ENCODE measurements around the gene CRACDL. TPM values are rescaled to one million over a fixed set of nuclear protein-coding genes. Genes with fewer than 3 reads are reported as not detected.

CRACDL gene
- total and polyA plus RNA-seq, 5 experiments from 2014 or later: 0.12 to 2.0 (median 0.81) TPM

GRCh38 chr2:98921062-98921461 is 15.0 kb downstream of the CRACDL start:
- Mint-ChIP-seq H3K4me3 (no peak overlapping the region), H3K27me3 (peaks cover 9 to 25% (median 9%) of the 10 kb centered on the region in 5 donors), H3K27ac (no peak overlapping the region), H3K4me1 (peaks cover 0 to 2% (median 0%) of the 10 kb centered on the region in 4 donors), H3K36me3 (no peaks in the 10 kb centered on the region), H3K9me3 (peaks cover 0 to 5% (median 0%) of the 10 kb centered on the region in 9 donors)
- no peak for ATAC-seq
- POLR2A ChIA-PET: no interaction called here
- no peak for DNase-seq

GRCh38 chr2:98917031-98917471 is 19.0 kb downstream of the CRACDL start:
- ATAC-seq (no peak), DNase-seq (no peak)
- Mint-ChIP-seq H3K27ac (peak overlapping the region in 1 of 10 donors; percentile 70), H3K4me3 (no peak overlapping the region), H3K9me3 (no peaks in the 10 kb centered on the region), H3K4me1 (peaks cover 8 to 20% (median 16%) of the 10 kb centered on the region in 4 donors), H3K27me3 (peaks cover 11 to 52% (median 16%) of the 10 kb centered on the region in 5 donors), H3K36me3 (no peaks in the 10 kb centered on the region)
- POLR2A ChIA-PET: no interaction called here

GRCh38 chr2:98915751-98916358 is 20.2 kb downstream of the CRACDL start:
- peaks cover 11 to 51% (median 16%) of the 10 kb centered on the region in 5 donors for H3K27me3 Mint-ChIP-seq
- POLR2A ChIA-PET: no interaction called here
- no peaks in the 10 kb centered on the region for H3K9me3 Mint-ChIP-seq

GRCh38 chr2:98914713-98915580 is 21.1 kb downstream of the CRACDL start:
- Mint-ChIP-seq H3K4me1 (peaks cover 14 to 39% (median 33%) of the 10 kb centered on the region in 4 donors), H3K9me3 (no peaks in the 10 kb centered on the region), H3K27ac (peak overlapping the region in 2 of 10 donors; percentile 70 to 84), H3K4me3 (no peak overlapping the region), H3K27me3 (peaks cover 5 to 41% (median 13%) of the 10 kb centered on the region in 5 donors), H3K36me3 (no peaks in the 10 kb centered on the region)
- DNase-seq (no peak), ATAC-seq (no peak)
- POLR2A ChIA-PET: no interaction called here

More at GRCh38 chr2:98915751-98916358, 20.2 kb downstream of the CRACDL start:
- H3K27ac Mint-ChIP-seq: no peak overlapping the region
- no peak for DNase-seq
- H3K4me1 Mint-ChIP-seq: peaks cover 13 to 32% (median 26%) of the 10 kb centered on the region in 4 donors
- H3K4me3 Mint-ChIP-seq: no peak overlapping the region
- ATAC-seq: no peak
- H3K36me3 Mint-ChIP-seq: no peaks in the 10 kb centered on the region

DNA sequence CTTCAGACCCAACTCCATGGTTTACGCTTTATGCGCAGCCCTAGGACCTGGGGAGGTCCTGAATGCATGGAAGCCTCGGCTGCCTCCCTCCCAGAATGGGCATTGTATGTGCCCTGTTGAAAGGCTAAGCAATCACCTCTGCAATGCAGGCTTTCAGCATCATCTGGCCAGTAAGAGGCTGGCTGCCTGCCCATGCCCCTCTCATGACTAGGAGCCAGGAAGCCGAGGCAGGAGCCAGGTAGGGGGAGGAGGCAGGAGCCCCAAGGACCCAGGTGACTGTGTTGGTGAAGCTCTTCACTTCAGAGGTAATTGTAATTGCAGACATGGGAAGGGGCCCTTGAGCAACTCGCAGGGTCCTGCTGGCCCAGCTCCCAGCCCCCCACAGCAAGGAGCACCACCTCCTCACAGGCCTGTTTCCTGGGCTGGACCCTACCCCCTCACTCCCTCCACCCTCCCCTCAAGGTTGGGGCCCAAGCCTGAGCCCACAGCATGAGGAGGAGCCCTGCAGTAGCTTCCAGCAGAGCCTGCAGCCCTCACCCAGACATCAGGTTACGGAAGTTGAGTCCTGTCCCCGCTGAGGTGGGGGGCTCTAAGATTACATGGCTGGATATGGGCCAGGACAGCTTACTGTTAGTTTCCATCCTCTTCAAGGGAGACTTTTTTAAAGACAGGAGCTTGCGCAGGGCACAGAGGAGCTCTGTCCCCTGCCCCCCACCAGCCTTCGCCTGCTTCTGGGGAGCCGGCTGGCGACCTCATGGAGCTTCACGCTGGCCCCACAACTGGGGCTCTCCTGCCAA is 21.9 kb downstream of the CRACDL start:
- DNase-seq: no peak
- POLR2A ChIA-PET: no interaction called here
- H3K27me3 Mint-ChIP-seq: peaks cover 5 to 41% (median 13%) of the 10 kb centered on the region in 5 donors

GRCh38 chr2:98912957-98913915 is 22.8 kb downstream of the CRACDL start:
- POLR2A ChIA-PET: no interaction called here
- H3K4me1 Mint-ChIP-seq: peaks cover 22 to 56% (median 48%) of the 10 kb centered on the region in 4 donors
- H3K9me3 Mint-ChIP-seq: no peaks in the 10 kb centered on the region
- peak overlapping the region in 3 of 10 donors; percentile 27 to 84 (median 64) for H3K27ac Mint-ChIP-seq
- H3K27me3 Mint-ChIP-seq: peaks cover 4 to 41% (median 7%) of the 10 kb centered on the region in 5 donors
- no peaks in the 10 kb centered on the region for H3K36me3 Mint-ChIP-seq
- ATAC-seq (no peak), DNase-seq (no peak)
- H3K4me3 Mint-ChIP-seq: peak overlapping the region in 5 of 10 donors; percentile 4 to 63 (median 60)

More for the DNA sequence above, 21.9 kb downstream of the CRACDL start:
- Mint-ChIP-seq H3K4me3 (no peak overlapping the region), H3K36me3 (no peaks in the 10 kb centered on the region), H3K4me1 (peaks cover 19 to 48% (median 41%) of the 10 kb centered on the region in 4 donors), H3K27ac (peak overlapping the region in 1 of 10 donors; percentile 33), H3K9me3 (no peaks in the 10 kb centered on the region)
- ATAC-seq: no peak

DNA sequence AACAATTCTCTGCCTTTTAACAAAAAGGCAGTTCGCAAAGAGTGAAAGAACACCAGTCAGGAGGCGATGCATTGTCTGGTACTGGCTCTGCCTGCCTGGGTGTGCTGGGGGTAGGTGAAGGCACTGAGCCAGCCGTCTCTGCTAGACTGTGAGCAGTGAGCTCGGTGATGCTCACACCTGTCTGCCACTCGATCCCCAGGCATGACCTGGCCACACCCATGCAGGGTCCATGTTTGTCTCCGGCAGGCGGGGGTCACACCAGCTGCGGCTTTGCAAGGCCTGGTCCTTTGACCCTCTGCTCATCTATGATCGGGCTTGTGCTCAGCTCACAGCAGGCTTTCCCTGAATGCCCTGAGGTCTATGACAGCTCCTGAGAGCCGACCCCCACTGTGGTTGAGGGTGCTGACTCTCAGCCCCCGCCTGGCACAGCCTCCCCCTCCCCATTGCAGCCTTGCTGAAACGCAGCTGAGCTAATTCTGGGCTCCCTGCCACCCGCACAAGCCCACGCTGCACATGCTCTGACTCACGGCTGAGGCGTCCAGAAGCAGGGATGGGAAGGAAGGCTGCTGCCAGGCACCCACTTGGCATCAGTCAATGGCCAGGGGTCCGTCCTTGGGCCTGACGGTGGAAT is 23.7 kb downstream of the CRACDL start:
- H3K27ac Mint-ChIP-seq: peak overlapping the region in 2 of 10 donors; percentile 63 to 86
- no peak for DNase-seq
- no peak for ATAC-seq
- POLR2A ChIA-PET: no interaction called here
- peaks cover 5 to 47% (median 8%) of the 10 kb centered on the region in 5 donors for H3K27me3 Mint-ChIP-seq
- peaks cover 25 to 57% (median 49%) of the 10 kb centered on the region in 4 donors for H3K4me1 Mint-ChIP-seq
- H3K36me3 Mint-ChIP-seq: no peaks in the 10 kb centered on the region
- no peaks in the 10 kb centered on the region for H3K9me3 Mint-ChIP-seq
- peak overlapping the region in 7 of 10 donors; percentile 6 to 76 (median 67) for H3K4me3 Mint-ChIP-seq

- H3K36me3 Mint-ChIP-seq: no peaks in the 10 kb centered on the region
- H3K9me3 Mint-ChIP-seq: no peaks in the 10 kb centered on the region
- H3K27ac Mint-ChIP-seq: peak overlapping the region in 5 of 10 donors; percentile 22 to 86 (median 53)
- peaks cover 5 to 42% (median 7%) of the 10 kb centered on the region in 5 donors for H3K27me3 Mint-ChIP-seq
- peak in 4 of 10 donors; percentile 27 to 57 (median 44) for DNase-seq
- ATAC-seq: peak; percentile 72 to 89
- H3K4me3 Mint-ChIP-seq: peak overlapping the region in 8 of 10 donors; percentile 6 to 76 (median 56)
- H3K4me1 Mint-ChIP-seq: peaks cover 25 to 57% (median 49%) of the 10 kb centered on the region in 4 donors
- POLR2A ChIA-PET: no interaction called here
These were observed 24.5 kb downstream of the CRACDL start for GRCh38 chr2:98911376-98912154.

- Mint-ChIP-seq H3K27me3 (peaks cover 5 to 37% (median 7%) of the 10 kb centered on the region in 5 donors), H3K4me3 (peak overlapping the region in 4 of 10 donors; percentile 9 to 71 (median 52)), H3K27ac (peak overlapping the region in 2 of 10 donors; percentile 48 to 52), H3K9me3 (no peaks in the 10 kb centered on the region), H3K4me1 (peaks cover 25 to 57% (median 49%) of the 10 kb centered on the region in 4 donors), H3K36me3 (no peaks in the 10 kb centered on the region)
- ATAC-seq (no peak), DNase-seq (no peak)
- POLR2A ChIA-PET: no interaction called here
These were observed 25.0 kb downstream of the CRACDL start for GRCh38 chr2:98911126-98911375.

DNA sequence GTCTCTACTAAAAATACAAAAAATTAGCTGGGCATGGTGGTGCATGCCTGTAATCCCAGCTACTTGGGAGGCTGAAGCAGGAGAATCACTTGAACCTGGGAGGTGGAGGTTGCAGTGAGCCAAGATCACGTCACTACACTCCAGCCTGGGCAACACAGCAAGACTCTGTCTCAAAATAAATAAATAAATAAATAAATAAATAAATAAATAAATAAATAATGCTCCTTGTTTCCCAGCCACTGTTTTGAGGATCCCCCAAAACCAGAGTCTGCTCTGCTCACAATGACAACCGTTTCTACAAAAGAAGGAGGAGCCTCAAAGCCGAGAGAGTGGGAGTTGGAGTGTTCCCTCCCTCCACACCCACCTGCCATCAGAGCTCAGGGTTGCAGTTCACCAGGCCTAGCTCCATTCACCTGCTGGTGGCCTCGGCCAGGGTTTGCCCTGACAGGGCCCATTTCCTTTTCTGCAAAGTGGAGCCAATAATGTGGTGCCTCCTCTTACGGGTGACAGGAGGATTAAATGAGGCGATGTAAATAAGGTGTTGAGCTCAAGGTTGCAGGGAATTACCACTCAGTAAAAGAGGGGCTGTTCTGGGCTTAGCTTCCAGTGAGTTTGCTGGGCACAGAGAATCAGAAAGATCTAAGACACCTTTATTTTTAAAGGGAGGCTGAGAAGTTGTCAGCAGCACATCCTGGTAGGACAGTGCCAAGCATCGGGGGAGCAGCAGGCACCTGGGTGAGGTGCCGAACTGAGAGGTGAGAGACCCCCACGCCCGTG is 25.5 kb downstream of the CRACDL start:
- Mint-ChIP-seq H3K4me3 (peak overlapping the region in 3 of 10 donors; percentile 10 to 71 (median 14)), H3K27me3 (peaks cover 4 to 31% (median 7%) of the 10 kb centered on the region in 5 donors), H3K36me3 (no peaks in the 10 kb centered on the region), H3K27ac (peak overlapping the region in 2 of 10 donors; percentile 46 to 52), H3K4me1 (peaks cover 25 to 57% (median 49%) of the 10 kb centered on the region in 4 donors), H3K9me3 (no peaks in the 10 kb centered on the region)
- no peak for DNase-seq
- ATAC-seq: no peak
- POLR2A ChIA-PET: no interaction called here

Measured in naive thymus-derived CD8-positive, alpha-beta T cell (primary cell).